DMS79 treated with DMSO at 0.1 percent for 48 hours (cell line): ENCODE measurements around the gene LTB4R.
"Not testable (repeated sequence)": the region's sequence is repeated elsewhere in the genome, so short reads cannot be mapped to it uniquely, and the experiment has no call there.

ENCODE experiments used
- DNase-seq: peaks from one replicate; lab custom pipeline; 2025; lab: John Stamatoyannopoulos, UW

The LTB4R gene

GRCh38 chr14:24343795-24344660, 32.7 kb downstream of the LTB4R start:
- DNase-seq: no peak

GRCh38 chr14:24347134-24347533, 35.8 kb downstream of the LTB4R start:
- no peak for DNase-seq

- no peak for DNase-seq
These were observed 36.9 kb downstream of the LTB4R start for GRCh38 chr14:24348186-24348585.

- no peak for DNase-seq
These were observed 38.4 kb downstream of the LTB4R start for GRCh38 chr14:24349742-24350141.

- DNase-seq: peak; percentile 15
These were observed 40.2 kb downstream of the LTB4R start for GRCh38 chr14:24351517-24351916.

GRCh38 chr14:24353559-24354481, 42.5 kb downstream of the LTB4R start:
- DNase-seq: no peak

- DNase-seq: not testable (repeated sequence)
These were observed 43.2 kb downstream of the LTB4R start for GRCh38 chr14:24354482-24354825.

- DNase-seq: no peak
These were observed 43.7 kb downstream of the LTB4R start for GRCh38 chr14:24355009-24355408.

- DNase-seq: no peak
These were observed 44.9 kb downstream of the LTB4R start for GRCh38 chr14:24356208-24356607.

- DNase-seq: no peak
These were observed 49.0 kb downstream of the LTB4R start for GRCh38 chr14:24360281-24360680.

GRCh38 chr14:24361326-24361725, 50.0 kb downstream of the LTB4R start:
- no peak for DNase-seq

- no peak for DNase-seq
These were observed 51.1 kb downstream of the LTB4R start for GRCh38 chr14:24362241-24362960.

GRCh38 chr14:24363401-24363800, 52.1 kb downstream of the LTB4R start:
- no peak for DNase-seq

GRCh38 chr14:24364841-24365240, 53.5 kb downstream of the LTB4R start:
- no peak for DNase-seq

- DNase-seq: peak; percentile 95
These were observed 54.5 kb downstream of the LTB4R start for GRCh38 chr14:24365600-24366412.

GRCh38 chr14:24366413-24366720, 55.1 kb downstream of the LTB4R start:
- DNase-seq: no peak

GRCh38 chr14:24366721-24367513, 55.6 kb downstream of the LTB4R start:
- DNase-seq: peak; percentile 100
